HG02571 (cell line): ENCODE results near the gene EIF2B4.
"Not testable (repeated sequence)": the region's sequence is repeated elsewhere in the genome, so short reads cannot be mapped to it uniquely, and the experiment has no call there.

Source experiments
- ATAC-seq: cut with Tn5 transposase; IDR thresholded peaks from one replicate; pipeline ENCODE4 v1.9.1; 2021; ENCODE audit warnings: mild to moderate bottlenecking, moderate library complexity; ENCODE audit not compliant: unreplicated experiment

EIF2B4 gene

DNA sequence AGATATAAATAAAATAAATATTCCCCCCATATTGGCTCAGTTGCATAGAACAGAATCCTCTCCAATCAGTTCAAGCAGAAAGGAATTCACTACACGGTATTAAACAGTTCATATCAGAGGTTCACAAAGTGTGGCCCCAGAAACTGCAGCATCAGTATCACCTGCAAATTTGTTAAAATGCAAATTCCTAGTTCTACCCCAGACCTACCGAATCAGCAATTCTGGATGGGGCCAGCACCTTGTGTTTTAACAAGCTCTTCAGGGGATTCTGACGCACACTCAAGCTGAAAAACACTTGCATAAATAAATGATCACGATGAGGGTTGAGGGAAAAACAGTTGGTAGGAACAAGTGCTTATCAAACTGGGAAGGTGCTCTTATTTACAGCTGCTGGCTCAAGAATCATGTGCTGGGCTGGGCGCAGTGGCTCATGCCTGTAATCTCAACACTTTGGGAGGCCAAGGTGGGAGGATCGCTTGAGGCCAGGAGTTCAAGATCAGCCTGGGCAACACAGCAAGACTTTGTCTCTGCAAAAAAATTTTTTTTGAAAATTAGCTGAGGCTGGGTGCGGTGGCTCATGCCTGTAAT, 19.9 kb downstream of the EIF2B4 start:
- no peak for ATAC-seq

DNA sequence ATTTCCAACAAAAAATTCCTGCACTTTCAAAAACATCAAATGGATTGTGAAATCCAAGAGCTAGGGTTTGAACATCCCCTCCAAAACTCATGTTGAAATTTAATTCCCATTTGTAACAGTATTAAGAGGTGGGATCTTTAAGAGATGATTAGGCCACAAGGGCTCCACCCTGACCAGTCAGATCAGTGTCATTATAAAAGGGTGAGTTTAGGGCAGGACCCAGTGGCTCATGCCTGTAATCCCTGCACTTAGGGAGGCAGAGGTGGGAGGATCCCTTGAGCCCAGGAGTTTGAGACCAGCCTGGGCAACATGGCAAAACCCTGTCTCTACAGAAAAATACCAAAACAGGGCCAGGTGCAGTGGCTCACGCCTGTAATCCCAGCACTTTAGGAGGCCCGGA, 22.5 kb downstream of the EIF2B4 start:
- ATAC-seq: no peak

DNA sequence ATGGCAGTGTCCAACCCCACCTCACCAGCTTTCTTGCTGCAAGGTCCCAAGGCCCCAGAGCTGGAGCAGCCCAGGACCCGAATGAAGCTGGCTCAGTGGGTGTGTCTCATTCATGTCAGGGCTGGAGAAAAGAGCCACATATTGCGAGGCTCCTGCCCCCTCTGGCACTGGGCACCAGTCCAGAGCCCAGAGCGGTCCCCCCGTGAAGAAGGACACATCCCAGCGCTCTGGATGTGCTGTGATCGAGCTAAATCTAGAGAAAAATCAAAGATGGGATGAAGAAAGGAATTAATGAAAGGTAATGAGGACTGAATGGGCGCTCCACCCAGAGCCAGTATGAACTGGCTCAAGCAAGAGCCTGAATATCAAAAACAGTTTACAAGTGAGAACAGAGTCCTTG, 34.0 kb downstream of the EIF2B4 start:
- ATAC-seq: no peak

DNA sequence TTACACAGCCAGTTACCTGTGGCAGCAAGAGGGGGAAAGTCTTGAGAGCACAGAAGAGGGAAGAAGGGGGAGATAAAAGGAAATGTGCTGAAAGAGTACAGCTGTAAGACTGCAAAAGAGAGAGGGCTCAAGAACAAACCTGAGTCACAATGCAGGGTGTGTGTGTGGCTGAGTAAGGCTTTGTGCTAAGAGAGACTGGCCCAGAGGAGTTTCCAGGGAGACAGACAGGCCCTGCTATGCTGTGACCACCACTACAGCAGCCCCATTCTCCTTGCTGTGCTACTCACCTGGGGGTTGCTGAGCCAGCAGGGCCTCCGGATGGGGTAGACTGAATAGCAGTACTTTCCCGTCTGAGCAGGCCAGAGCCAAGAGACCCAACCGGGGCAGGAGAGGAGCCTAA, 34.8 kb downstream of the EIF2B4 start:
- no peak for ATAC-seq

DNA sequence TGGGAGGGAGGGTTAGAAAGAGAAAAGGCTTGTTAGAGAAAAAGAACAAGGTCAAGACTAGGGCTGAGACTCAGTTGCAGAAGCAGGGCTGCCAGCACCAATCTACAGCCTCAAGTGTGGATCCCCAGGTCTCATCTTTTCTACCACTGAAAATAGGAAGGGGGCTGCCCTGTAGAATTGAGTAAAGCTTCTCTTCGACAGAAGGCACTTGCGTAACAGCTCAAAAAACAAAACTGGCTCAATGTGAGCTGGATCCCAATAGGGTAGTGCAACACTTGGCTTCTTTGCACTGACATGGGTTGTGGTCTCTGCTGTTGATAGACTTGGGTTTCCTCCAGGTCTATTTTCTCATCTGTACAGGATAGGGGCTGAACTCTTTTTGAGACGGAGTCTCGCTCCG, 45.4 kb downstream of the EIF2B4 start:
- no peak for ATAC-seq

DNA sequence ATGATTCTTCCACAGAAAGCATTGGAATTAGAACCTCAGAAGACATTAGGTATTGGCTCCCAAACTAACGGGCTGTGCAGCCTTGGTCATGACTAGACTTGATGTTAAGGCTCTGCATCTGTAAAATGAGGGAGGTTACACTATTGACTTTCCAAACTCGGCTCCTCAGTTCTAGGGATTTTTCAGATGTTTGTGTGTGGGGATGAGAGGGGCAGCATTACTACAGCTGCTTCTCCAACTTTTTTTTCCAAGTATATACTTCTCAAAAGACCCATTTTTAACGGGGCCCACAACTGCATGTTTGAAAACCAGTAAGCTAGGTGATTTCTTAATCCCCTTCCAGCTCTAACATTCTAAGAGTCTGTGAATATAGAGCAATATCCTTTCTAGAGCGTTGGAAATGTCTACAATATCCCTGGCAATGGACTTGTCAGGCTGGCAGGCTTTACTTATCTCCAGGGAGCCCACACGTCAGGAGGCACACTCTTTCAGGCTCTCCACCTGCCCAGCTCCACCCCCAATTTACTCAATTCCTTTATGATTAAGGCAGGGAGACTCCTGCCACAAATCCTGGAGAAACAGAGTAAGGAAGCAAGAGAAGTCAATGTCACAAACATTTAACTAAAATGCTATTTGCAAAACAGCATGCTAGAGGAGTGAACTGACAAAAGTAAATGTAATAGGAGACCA, 46.4 kb downstream of the EIF2B4 start:
- ATAC-seq: no peak

DNA sequence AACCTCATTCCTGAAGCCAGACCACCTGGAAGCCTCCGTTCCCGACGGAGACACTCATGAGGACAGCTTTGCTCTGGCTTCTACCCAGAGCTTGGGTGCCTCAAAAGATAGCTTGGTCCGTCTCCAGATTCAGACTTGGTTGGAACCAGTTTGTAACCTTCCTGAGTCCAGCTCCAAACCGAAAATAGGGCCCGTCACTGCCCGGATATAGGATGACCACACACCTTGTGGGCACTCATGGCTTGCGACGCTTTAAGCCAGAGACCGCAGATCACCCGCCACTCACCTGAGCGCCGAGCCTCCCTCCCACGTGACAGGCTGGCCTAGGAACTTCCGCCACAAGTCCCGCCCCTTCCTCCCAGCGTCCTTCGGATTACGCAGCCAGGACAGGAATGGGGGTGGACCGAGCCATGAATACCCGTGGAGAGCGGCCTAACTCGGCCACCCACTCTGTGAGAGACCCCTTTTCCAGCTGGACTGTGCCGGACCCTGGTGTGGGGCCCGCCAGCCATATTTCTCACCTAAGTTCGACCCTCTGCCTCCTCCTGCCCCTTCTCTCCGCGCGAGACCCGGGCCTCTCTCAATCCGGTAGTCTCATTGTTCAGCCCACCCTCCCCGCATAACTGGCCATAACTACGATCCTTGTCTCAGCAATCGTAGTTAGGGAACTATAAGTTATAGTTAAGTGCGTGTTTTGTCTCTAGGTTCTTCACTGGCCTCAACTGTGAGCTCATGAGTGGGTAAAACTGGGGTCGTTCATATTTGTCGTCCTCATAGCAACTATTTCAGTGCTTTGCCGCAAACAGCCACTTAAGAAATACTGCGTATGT, 47.2 kb downstream of the EIF2B4 start, which contains the start of gene MPV17:
Gene MPV17, minus strand, starts transcription at position 332 of the 830 bp plus-strand sequence. CDS start 580 bp downstream, outside the sequence.
- peak; percentile 94 for ATAC-seq

DNA sequence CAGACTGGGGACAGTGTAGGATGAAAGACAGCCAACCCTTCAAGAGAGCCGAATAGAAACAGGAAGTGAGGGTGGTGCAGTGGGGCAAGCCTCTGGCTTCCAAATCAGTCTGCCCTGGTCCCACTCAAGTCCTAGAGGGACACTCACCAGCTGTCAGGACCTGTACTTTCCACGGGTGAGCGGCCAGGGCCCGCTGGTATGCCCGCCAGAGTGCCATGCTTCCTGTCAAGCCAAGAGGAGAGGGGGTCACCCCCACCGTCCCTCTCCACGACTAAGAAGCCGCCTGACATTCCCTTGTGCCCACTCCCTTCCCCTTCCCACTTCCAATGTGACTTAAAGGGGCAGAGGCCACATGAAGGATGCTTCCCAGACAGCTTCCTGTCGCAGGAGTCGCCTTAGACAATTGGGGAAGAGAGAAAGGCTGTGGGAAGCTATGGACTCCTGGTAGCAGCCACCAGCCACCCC, 47.8 kb downstream of the EIF2B4 start:
- ATAC-seq: peak; percentile 19

DNA sequence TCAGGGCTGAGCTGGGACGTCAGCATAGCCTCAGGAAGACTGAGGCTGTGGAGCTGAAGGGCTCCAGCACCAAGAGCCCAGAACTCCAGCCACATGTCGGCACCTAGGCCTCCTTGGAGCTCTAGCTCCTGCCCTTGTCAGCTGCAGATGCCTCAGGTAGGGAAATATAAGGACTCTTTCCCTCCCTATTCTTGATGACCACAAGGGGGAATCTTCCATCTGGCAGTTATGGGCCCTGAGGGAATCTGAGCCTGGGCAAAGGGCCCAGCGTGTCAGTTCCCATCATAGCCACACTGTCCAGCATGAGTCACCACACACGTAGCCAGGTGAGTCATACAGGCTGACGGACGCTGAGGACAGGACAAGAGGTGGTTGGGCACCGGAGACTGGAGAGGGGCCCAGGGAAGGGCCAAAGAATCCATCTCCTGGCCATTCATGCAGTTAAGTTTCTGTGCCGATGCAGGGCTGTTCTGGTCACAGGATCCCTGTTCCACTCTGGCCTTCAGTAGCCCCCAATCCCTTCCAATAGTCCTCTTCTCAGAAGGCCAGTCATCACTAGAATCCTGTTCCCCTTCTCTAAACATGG, 49.1 kb downstream of the EIF2B4 start:
- no peak for ATAC-seq

DNA sequence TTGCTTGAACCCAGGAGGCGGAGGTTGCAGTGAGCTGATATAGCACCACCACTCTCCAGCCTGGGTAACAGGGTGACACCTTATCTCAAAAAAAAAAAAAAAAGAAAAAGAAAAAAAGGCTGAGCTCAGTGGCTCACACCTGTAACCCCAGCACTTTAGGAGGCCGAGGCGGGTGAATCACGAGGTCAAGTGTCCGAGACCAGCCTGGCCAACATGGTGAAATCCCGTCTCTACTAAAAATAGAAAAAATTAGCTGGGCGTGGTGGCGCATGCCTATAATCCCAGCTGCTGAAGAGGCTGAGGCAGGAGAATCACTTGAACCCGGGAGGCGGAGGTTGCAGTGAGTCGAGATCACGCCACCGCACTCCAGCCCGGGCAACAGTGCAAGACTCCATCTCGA, 50.3 kb downstream of the EIF2B4 start:
- not testable (repeated sequence) for ATAC-seq

DNA sequence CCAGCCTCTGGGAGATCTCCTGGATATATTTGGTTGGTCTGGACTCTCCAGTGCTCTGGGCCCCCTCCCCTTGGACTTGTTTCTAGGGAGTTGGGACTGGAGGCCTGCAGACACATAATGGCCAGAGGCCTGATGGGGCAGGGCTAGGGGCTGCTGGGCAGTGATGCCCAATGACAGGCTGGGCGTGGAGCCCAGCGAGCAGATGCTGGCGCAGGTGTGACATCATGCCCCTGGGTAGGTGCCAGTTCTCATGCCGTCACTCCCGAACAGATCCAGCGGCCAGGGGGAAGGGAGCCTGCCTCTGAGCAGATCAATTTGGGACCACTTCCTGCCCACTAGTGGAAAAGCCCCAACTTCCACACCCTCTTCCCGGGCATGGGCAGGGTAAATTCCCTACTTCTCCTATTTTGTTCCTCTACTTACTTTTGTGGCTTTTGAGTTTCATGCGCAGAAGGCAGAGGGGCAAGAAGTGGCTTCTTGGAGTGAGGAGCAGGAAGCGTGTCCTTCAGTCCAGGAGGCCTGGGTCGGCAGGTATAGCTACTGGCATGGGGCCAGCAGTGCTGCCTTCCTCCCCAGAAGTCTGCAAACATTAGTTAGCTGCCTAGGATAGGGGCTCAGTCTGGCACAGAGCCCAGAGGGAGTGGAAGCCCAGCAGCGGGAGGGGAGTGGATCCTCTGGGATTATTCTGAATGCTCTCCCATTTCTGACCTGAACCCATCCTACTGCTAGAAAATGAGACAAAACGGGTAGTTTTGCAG, 53.3 kb downstream of the EIF2B4 start:
- no peak for ATAC-seq

DNA sequence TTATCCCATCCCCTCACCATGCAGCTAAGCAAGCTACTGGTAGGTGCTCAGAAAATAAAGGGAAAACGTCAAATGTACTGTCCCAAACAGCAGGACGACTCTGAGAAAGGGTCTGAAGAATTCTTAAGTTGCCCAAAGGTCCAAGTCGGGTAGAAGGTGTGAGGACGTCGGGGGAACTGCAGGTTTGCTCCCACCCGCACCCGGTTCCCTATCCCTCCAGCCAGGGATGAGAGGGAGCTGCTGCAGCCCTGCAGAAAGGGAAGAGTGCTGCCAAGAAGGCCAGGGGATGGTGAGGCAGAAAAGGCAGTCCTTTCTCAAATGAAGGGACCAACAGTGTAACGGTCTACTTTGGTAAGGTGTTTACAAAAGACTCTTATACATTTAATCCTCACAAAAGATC, 55.0 kb downstream of the EIF2B4 start:
- ATAC-seq: no peak

DNA sequence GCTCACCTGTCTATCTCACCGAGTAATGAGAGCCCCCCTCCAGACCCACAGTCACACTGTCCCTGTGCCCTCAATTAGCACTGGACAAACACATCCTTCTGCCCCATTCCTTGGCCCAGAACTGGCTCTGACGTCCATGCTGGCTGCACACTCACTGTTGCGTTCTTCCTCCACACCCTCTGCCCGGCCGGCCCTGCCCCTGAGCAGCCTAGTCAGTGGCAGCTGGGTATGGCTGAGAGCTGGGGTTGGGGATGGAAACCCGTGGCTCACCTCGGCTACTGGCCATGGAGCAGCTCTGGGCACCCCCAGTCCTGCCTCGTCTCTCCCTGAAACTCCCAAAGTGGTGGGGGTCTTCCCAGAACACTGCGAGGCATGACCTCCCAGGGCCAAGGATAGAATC, 55.4 kb downstream of the EIF2B4 start:
- ATAC-seq: no peak
